Mucosa of stomach (tissue), 1 donor: Measurements from ENCODE around the gene BDH1.

Experiments used
- H3K27me3 ChIP-seq: one replicate; pipeline ENCODE4 v1.7.0; 2013; ENCODE audit warnings: mild to moderate bottlenecking, low read length; ENCODE audit not compliant: control insufficient read depth, insufficient read depth
- H3K36me3 ChIP-seq: one replicate; pipeline ENCODE4 v1.7.0; 2013; ENCODE audit warnings: low read length; ENCODE audit not compliant: control insufficient read depth, insufficient read depth
- H3K4me1 ChIP-seq: one replicate; pipeline ENCODE4 v1.7.0; 2013; ENCODE audit warnings: mild to moderate bottlenecking, low read length; ENCODE audit not compliant: control insufficient read depth, insufficient read depth
- H3K4me3 ChIP-seq: one replicate; pipeline ENCODE4 v1.7.0; 2013; ENCODE audit warnings: low read length
- H3K9ac ChIP-seq: one replicate; pipeline ENCODE4 v1.7.0; 2013; ENCODE audit warnings: mild to moderate bottlenecking, low read length, moderate library complexity
- H3K9me3 ChIP-seq: one replicate; pipeline ENCODE4 v1.7.0; 2013; ENCODE audit warnings: mild to moderate bottlenecking, low read length, moderate library complexity; ENCODE audit not compliant: control insufficient read depth
- donor health status: Pancreatic carcinoma.

The BDH1 gene

GRCh38 chr3:197512691-197513571, 42.8 kb downstream of the BDH1 start:
- Histone ChIP-seq H3K27me3 (no peaks in the 10 kb centered on the region), H3K9ac (peak overlapping the region; percentile 25), H3K4me1 (peaks cover 57% of the 10 kb centered on the region), H3K9me3 (no peaks in the 10 kb centered on the region), H3K36me3 (no peaks in the 10 kb centered on the region), H3K4me3 (no peak overlapping the region)

GRCh38 chr3:197511853-197512635, 43.7 kb downstream of the BDH1 start:
- H3K9ac ChIP-seq: no peak overlapping the region
- H3K4me1 ChIP-seq: peaks cover 55% of the 10 kb centered on the region
- no peaks in the 10 kb centered on the region for H3K36me3 ChIP-seq
- no peak overlapping the region for H3K4me3 ChIP-seq
- no peaks in the 10 kb centered on the region for H3K9me3 ChIP-seq
- no peaks in the 10 kb centered on the region for H3K27me3 ChIP-seq

- H3K36me3 ChIP-seq: no peaks in the 10 kb centered on the region
- no peaks in the 10 kb centered on the region for H3K27me3 ChIP-seq
- no peak overlapping the region for H3K4me3 ChIP-seq
These were observed 44.6 kb downstream of the BDH1 start for GRCh38 chr3:197511130-197511529.

GRCh38 chr3:197510642-197511018, 45.1 kb downstream of the BDH1 start:
- H3K4me1 ChIP-seq: peaks cover 52% of the 10 kb centered on the region
- H3K9me3 ChIP-seq: no peaks in the 10 kb centered on the region
- no peak overlapping the region for H3K4me3 ChIP-seq
- H3K27me3 ChIP-seq: no peaks in the 10 kb centered on the region
- H3K36me3 ChIP-seq: no peaks in the 10 kb centered on the region
- no peak overlapping the region for H3K9ac ChIP-seq

More at GRCh38 chr3:197511130-197511529, 44.6 kb downstream of the BDH1 start:
- peaks cover 49% of the 10 kb centered on the region for H3K4me1 ChIP-seq
- H3K9ac ChIP-seq: no peak overlapping the region
- no peaks in the 10 kb centered on the region for H3K9me3 ChIP-seq

GRCh38 chr3:197508924-197509775, 46.6 kb downstream of the BDH1 start:
- Histone ChIP-seq H3K36me3 (no peaks in the 10 kb centered on the region), H3K9ac (peak overlapping the region; percentile 56), H3K27me3 (no peaks in the 10 kb centered on the region), H3K9me3 (no peaks in the 10 kb centered on the region), H3K4me3 (no peak overlapping the region), H3K4me1 (peaks cover 55% of the 10 kb centered on the region)

- no peak overlapping the region for H3K9ac ChIP-seq
- H3K4me1 ChIP-seq: peaks cover 55% of the 10 kb centered on the region
- no peaks in the 10 kb centered on the region for H3K36me3 ChIP-seq
These were observed 47.3 kb downstream of the BDH1 start for GRCh38 chr3:197508461-197508860.

GRCh38 chr3:197508051-197508451, 47.7 kb downstream of the BDH1 start:
- no peak overlapping the region for H3K4me3 ChIP-seq
- no peak overlapping the region for H3K9ac ChIP-seq
- H3K9me3 ChIP-seq: no peaks in the 10 kb centered on the region
- H3K36me3 ChIP-seq: no peaks in the 10 kb centered on the region
- H3K27me3 ChIP-seq: no peaks in the 10 kb centered on the region
- H3K4me1 ChIP-seq: peaks cover 54% of the 10 kb centered on the region

More at GRCh38 chr3:197508461-197508860, 47.3 kb downstream of the BDH1 start:
- H3K9me3 ChIP-seq: no peaks in the 10 kb centered on the region
- no peaks in the 10 kb centered on the region for H3K27me3 ChIP-seq
- no peak overlapping the region for H3K4me3 ChIP-seq

GRCh38 chr3:197507541-197507940, 48.2 kb downstream of the BDH1 start:
- Histone ChIP-seq H3K4me3 (no peak overlapping the region), H3K36me3 (no peaks in the 10 kb centered on the region), H3K9ac (no peak overlapping the region), H3K27me3 (no peaks in the 10 kb centered on the region), H3K9me3 (no peaks in the 10 kb centered on the region), H3K4me1 (peaks cover 54% of the 10 kb centered on the region)

GRCh38 chr3:197507081-197507480, 48.7 kb downstream of the BDH1 start:
- H3K9me3 ChIP-seq: no peaks in the 10 kb centered on the region
- H3K4me1 ChIP-seq: peaks cover 55% of the 10 kb centered on the region

GRCh38 chr3:197505796-197506548, 49.8 kb downstream of the BDH1 start:
- Histone ChIP-seq H3K36me3 (no peaks in the 10 kb centered on the region), H3K4me3 (no peak overlapping the region), H3K9ac (peak overlapping the region; percentile 20), H3K27me3 (no peaks in the 10 kb centered on the region), H3K4me1 (peaks cover 66% of the 10 kb centered on the region), H3K9me3 (no peaks in the 10 kb centered on the region)

More at GRCh38 chr3:197507081-197507480, 48.7 kb downstream of the BDH1 start:
- H3K4me3 ChIP-seq: no peak overlapping the region
- H3K36me3 ChIP-seq: no peaks in the 10 kb centered on the region
- H3K9ac ChIP-seq: no peak overlapping the region
- H3K27me3 ChIP-seq: no peaks in the 10 kb centered on the region

- Histone ChIP-seq H3K9me3 (no peaks in the 10 kb centered on the region), H3K9ac (no peak overlapping the region), H3K27me3 (no peaks in the 10 kb centered on the region), H3K36me3 (no peaks in the 10 kb centered on the region), H3K4me1 (peaks cover 65% of the 10 kb centered on the region), H3K4me3 (no peak overlapping the region)
These were observed 51.1 kb downstream of the BDH1 start for GRCh38 chr3:197504641-197505121.
